Panc1 (cell line): ENCODE data around the gene SLC25A15. TPM values are rescaled to one million over a fixed set of nuclear protein-coding genes. Genes with fewer than 3 reads are reported as not detected.
A peak's percentile ranks its signal among the peaks of the same experiment; 100 is the strongest.

Experiments
- ATAC-seq: fragments of 200-7000 bp; cut with Tn5 transposase; 2 replicates; pipeline ENCODE4 v1.9.1; 2020; ENCODE audit warnings: mild to moderate bottlenecking, moderate library complexity
- BruUV-seq: library from RNA; stranded (reverse); fragments of 400-500 nt; replicated peaks from 2 replicates; lab custom pipeline; 2021; lab: Mats Ljungman, UMichigan
- CTCF ChIA-PET: fragments of 300-600 bp; sonication (Branson Sonifier 250); formaldehyde crosslinking; loops from one replicate; lab custom pipeline; 2022; ENCODE audit warnings: antibody characterized with exemption; lab: Charles Lee
- POLR2A ChIA-PET: fragments of 300-600 bp; sonication (Branson Sonifier 250); formaldehyde crosslinking; loops from one replicate; lab custom pipeline; 2022; ENCODE audit warnings: antibody characterized with exemption; lab: Charles Lee
- DNase-seq: peaks from one replicate; pipeline ENCODE4 v3.0.0-alpha.2; 2010; ENCODE audit warnings: low read depth, low spot score
- H3K27ac ChIP-seq: 2 replicates; pipeline ENCODE4 v1.5.1; 2011; ENCODE audit warnings: mild to moderate bottlenecking, low read length, inconsistent platforms
- H3K27me3 ChIP-seq: fragments of 200-500 bp; sonication (Bioruptor generic); 2 replicates; pipeline ENCODE4 v1.6.0; 2014; ENCODE audit warnings: low read length, inconsistent platforms; ENCODE audit not compliant: control insufficient read depth, insufficient read depth
- H3K36me3 ChIP-seq: fragments of 200-500 bp; sonication (Bioruptor generic); 2 replicates; pipeline ENCODE4 v1.5.1; 2014; ENCODE audit warnings: inconsistent platforms, mild to moderate bottlenecking, low read length, moderate library complexity; ENCODE audit not compliant: control insufficient read depth, insufficient read depth
- H3K4me1 ChIP-seq: 2 replicates; pipeline ENCODE4 v1.5.1; 2011; ENCODE audit warnings: inconsistent platforms, mild to moderate bottlenecking, low read length, moderate library complexity; ENCODE audit not compliant: control insufficient read depth, insufficient read depth
- H3K4me3 ChIP-seq, 2 experiments: 2 replicates each; pipeline ENCODE4 v1.5.1; 2011 to 2012; ENCODE audit warnings: low read depth in 2 of 2, low read length in 2 of 2, mild to moderate bottlenecking in 2 of 2, inconsistent platforms in 1 of 2, moderate library complexity in 1 of 2
- H3K9me3 ChIP-seq: fragments of 200-500 bp; sonication (Bioruptor generic); 2 replicates; pipeline ENCODE4 v1.5.1; 2014; ENCODE audit warnings: low read depth, mild to moderate bottlenecking, inconsistent platforms, low read length, moderate library complexity; ENCODE audit not compliant: control insufficient read depth, insufficient read depth
- CTCF ChIP-seq: fragments of 450-650 bp; IDR thresholded peaks from 2 replicates; pipeline ENCODE4 v1.5.1; 2017; ENCODE audit warnings: mild to moderate bottlenecking
- POLR2AphosphoS5 ChIP-seq: IDR thresholded peaks from 2 replicates; pipeline ENCODE4 v1.6.1; 2012; ENCODE audit warnings: mild to moderate bottlenecking, low read depth, low read length, moderate library complexity
- REST ChIP-seq, 2 experiments: IDR thresholded peaks; 2 replicates each; pipeline ENCODE4 v1.6.1; 2011 to 2012; ENCODE audit warnings: low read depth in 2 of 2, control low read depth in 1 of 2, low read length in 1 of 2, mild to moderate bottlenecking in 1 of 2, moderate library complexity in 1 of 2; ENCODE audit not compliant: insufficient read depth in 1 of 2
- SIN3A ChIP-seq: IDR thresholded peaks from 2 replicates; pipeline ENCODE4 v1.6.1; 2012; ENCODE audit warnings: low read depth, mild to moderate bottlenecking, low read length, moderate library complexity, borderline replicate concordance; ENCODE audit not compliant: insufficient read depth
- TCF7L2 ChIP-seq: IDR thresholded peaks from 2 replicates; pipeline ENCODE4 v1.6.1; 2011; ENCODE audit warnings: mild to moderate bottlenecking, low read depth, low read length, inconsistent platforms
- in situ Hi-C: cut with HindIII; loops from 2 replicates; pipeline ENCODE4 v1.10.0; 2016; ENCODE audit warnings: low sequenced_read_pairs, low pct_unique_long_range_greater_than_20kb
- intact Hi-C: fragments of 100-400 bp; cut with micrococcal nuclease; formaldehyde crosslinking; loops from one replicate; pipeline ENCODE4 v1.10.0; 2022; ENCODE audit not compliant: unreplicated experiment
- total RNA-seq: library from RNA; stranded (reverse); gene quantifications from one replicate; pipeline ENCODE4 v1.2.1, GENCODE V29; 2021; ENCODE audit not compliant: unreplicated experiment

The SLC25A15 gene
- total RNA-seq, 1 experiment from 2014 or later: 16.4 TPM

GRCh38 chr13:40770934-40771618 is 18.3 kb upstream of the SLC25A15 start, which contains the start of gene MRPS31:
Gene MRPS31, minus strand, starts transcription at chr13:40771190. Its CDS starts 54 bp downstream, at chr13:40771136.
- intact Hi-C loops: no loop called here
- ATAC-seq (peak; percentile 100), DNase-seq (peak; percentile 55)
- in situ Hi-C loops: no loop called here
- Histone ChIP-seq H3K4me3 (peak within 1 kb of the TSS; percentile 93 to 96), H3K36me3 (peaks cover 4% of the 10 kb centered on the region; the same call in 1 of the 2 replicates), H3K27ac (peak within 1 kb of the TSS; percentile 93), H3K4me1 (peaks cover 3% of the 10 kb centered on the region; the same call in 1 of the 2 replicates), H3K27me3 (no peaks in the 10 kb centered on the region), H3K9me3 (no peaks in the 10 kb centered on the region)
- POLR2A ChIA-PET: interaction anchor here (0.6 kb wide), 1 partner anchor 11 kb away, joined by 3 read pairs; no protein-coding TSS in a partner anchor
- TF ChIP-seq TCF7L2 (no peak), SIN3A (0 out of 2 replicates have a peak, but pooled peaks have one; percentile 21), POLR2AphosphoS5 (peak; percentile 83), REST (IDR thresholded peaks at IDR 0.05; ENCODE audit: insufficient read depth in 1 of 2, low read depth in 2 of 2, low read length in 1 of 2) (no peak), CTCF (no peak)
- no TSS peak for BruUV-seq
- CTCF ChIA-PET: no interaction called here

- Histone ChIP-seq H3K4me1 (peaks cover 3% of the 10 kb centered on the region; the same call in 1 of the 2 replicates), H3K36me3 (peaks cover 4% of the 10 kb centered on the region; the same call in 1 of the 2 replicates), H3K27ac (no peak overlapping the region), H3K9me3 (no peaks in the 10 kb centered on the region), H3K27me3 (no peaks in the 10 kb centered on the region), H3K4me3 (no peak overlapping the region)
- in situ Hi-C loops (no loop called here), intact Hi-C loops (no loop called here)
- ATAC-seq: no peak
- POLR2A ChIA-PET: no interaction called here
- DNase-seq: no peak
- TF ChIP-seq CTCF (no peak), POLR2AphosphoS5 (no peak), TCF7L2 (no peak), REST (IDR thresholded peaks at IDR 0.05; ENCODE audit: insufficient read depth in 1 of 2, low read depth in 2 of 2, low read length in 1 of 2) (no peak), SIN3A (no peak)
- CTCF ChIA-PET: no interaction called here
- no TSS peak for BruUV-seq
Measured at GRCh38 chr13:40772765-40773473, 16.5 kb upstream of the SLC25A15 start.
